IMR-90 (cell line): ENCODE data around the gene NPFF. TPM values are rescaled to one million over a fixed set of nuclear protein-coding genes. Genes with fewer than 3 reads are reported as not detected.

Source experiments
- microRNA-seq, 2 experiments: library from miRNA; stranded (forward) in 1 of 2; unstranded in 1 of 2; fragments of 10-50 nt in 1 of 2; fragments of <30 nt in 1 of 2; gene quantifications in 1 of 2; microRNA quantifications in 1 of 2; one replicate each; pipeline versions ENCODE3 to v1.1.0; 2013 to 2020; ENCODE audit not compliant: insufficient read depth in 1 of 2, insufficient read length in 1 of 2, unreplicated experiment in 1 of 2
- polyA plus RNA-seq, 3 experiments: library from polyadenylated mRNA; depleted of rRNA; stranded (reverse); fragments of >200 nt; gene quantifications; 2 replicates each; pipeline ENCODE4 v1.2.3, GENCODE V29; 2012; ENCODE audit warnings: low replicate concordance in 1 of 3
- small RNA-seq, 5 experiments: library from RNA; depleted of rRNA; stranded (forward); fragments of <200 nt; gene quantifications; one replicate each; pipeline ENCODE3, GENCODE V24; 2012
- total RNA-seq: library from RNA; depleted of rRNA; stranded (reverse); fragments of >200 nt; gene quantifications from 2 replicates; pipeline ENCODE4 v1.2.3, GENCODE V29; 2012; rRNA removed

The NPFF gene
- total and polyA plus RNA-seq, 2 of the 4 experiments (the other 2 are of a cell fraction) = not detected

Small RNAs within 50 kb of the gene (microRNA-seq; reads per million reads assigned to microRNA genes)
- not detected for gene AC023509.3 (ENCODE audit: insufficient read depth, insufficient read length)

Small RNAs within 50 kb of the gene (small RNA-seq; reads per million reads assigned to genes)
- 0 reads per million in 5 experiments for gene AC023509.3

Other genes with a start within 250 kb of the NPFF start
- gene ESPL1, start 239.2 kb downstream of the NPFF start, total RNA-seq = 5.6 and 6.5 TPM in 2 replicates
- gene ESPL1, start 239.2 kb downstream of the NPFF start, polyA plus RNA-seq (2012; rRNA removed) = 8.6 and 9.2 TPM in 2 replicates
- 764 and 1,011 TPM in 2 replicates for gene PFDN5, start 211.9 kb downstream of the NPFF start, total RNA-seq
- 1,210 and 1,338 TPM in 2 replicates for gene PFDN5, start 211.9 kb downstream of the NPFF start, polyA plus RNA-seq (2012; rRNA removed)
- gene MYG1, start 207.8 kb downstream of the NPFF start, total RNA-seq = 47.2 and 49.8 TPM in 2 replicates
- 63.7 and 73.6 TPM in 2 replicates for gene MYG1, start 207.8 kb downstream of the NPFF start, polyA plus RNA-seq (2012; rRNA removed)
- 37.5 and 44.6 TPM in 2 replicates for gene AAAS, start 185.9 kb downstream of the NPFF start, total RNA-seq
- 67.1 and 71.9 TPM in 2 replicates for gene AAAS, start 185.9 kb downstream of the NPFF start, polyA plus RNA-seq (2012; rRNA removed)
- not detected in 2 replicates for gene SP7, start 171.1 kb downstream of the NPFF start, total RNA-seq
- gene SP7, start 171.1 kb downstream of the NPFF start, polyA plus RNA-seq (2012; rRNA removed) = not detected in 2 replicates
- 45.0 and 53.6 TPM in 2 replicates for gene SP1, start 127.3 kb downstream of the NPFF start, total RNA-seq
- 19.7 and 21.2 TPM in 2 replicates for gene SP1, start 127.3 kb downstream of the NPFF start, polyA plus RNA-seq (2012; rRNA removed)
- not detected in 2 replicates for gene AMHR2, start 83.6 kb downstream of the NPFF start, total RNA-seq
- gene AMHR2, start 83.6 kb downstream of the NPFF start, polyA plus RNA-seq (2012; rRNA removed) = not detected in 2 replicates
- 25.5 and 31.4 TPM in 2 replicates for gene PRR13, start 65.8 kb downstream of the NPFF start, total RNA-seq
- gene PRR13, start 65.8 kb downstream of the NPFF start, polyA plus RNA-seq (2012; rRNA removed) = 95.7 and 114 TPM in 2 replicates
- gene PCBP2, start 55.4 kb downstream of the NPFF start, total RNA-seq = 190 and 198 TPM in 2 replicates
- 409 and 586 TPM in 2 replicates for gene PCBP2, start 55.4 kb downstream of the NPFF start, polyA plus RNA-seq (2012; rRNA removed)
- gene MAP3K12, start 8.0 kb downstream of the NPFF start, total RNA-seq = 20.6 and 29.0 TPM in 2 replicates
- 48.6 and 52.5 TPM in 2 replicates for gene MAP3K12, start 8.0 kb downstream of the NPFF start, polyA plus RNA-seq (2012; rRNA removed)
- 27.4 and 27.8 TPM in 2 replicates for gene TARBP2, start 6.2 kb downstream of the NPFF start, total RNA-seq
- gene TARBP2, start 6.2 kb downstream of the NPFF start, polyA plus RNA-seq (2012; rRNA removed) = 46.1 and 49.6 TPM in 2 replicates
- 7.0 and 9.4 TPM in 2 replicates for gene ATF7, start 118.9 kb upstream of the NPFF start, total RNA-seq
- 15.2 and 16.3 TPM in 2 replicates for gene ATF7, start 118.9 kb upstream of the NPFF start, polyA plus RNA-seq (2012; rRNA removed)
- 138 and 361 TPM in 2 replicates for gene ATP5MC2, start 168.6 kb upstream of the NPFF start, total RNA-seq
- gene ATP5MC2, start 168.6 kb upstream of the NPFF start, polyA plus RNA-seq (2012; rRNA removed) = 309 and 344 TPM in 2 replicates
- 100.0 and 169 TPM in 2 replicates for gene CALCOCO1, start 220.0 kb upstream of the NPFF start, total RNA-seq
- 110 and 156 TPM in 2 replicates for gene CALCOCO1, start 220.0 kb upstream of the NPFF start, polyA plus RNA-seq (2012; rRNA removed)
- not detected in 2 replicates for gene CISTR, start 244.5 kb upstream of the NPFF start, total RNA-seq
- not detected in 2 replicates for gene CISTR, start 244.5 kb upstream of the NPFF start, polyA plus RNA-seq (2012; rRNA removed)